AG04449 (cell line): ENCODE results near the gene MGAT3.
"Not testable (repeated sequence)": the region's sequence is repeated elsewhere in the genome, so short reads cannot be mapped to it uniquely, and the experiment has no call there.

Experiments used
- CTCF ChIA-PET: fragments of 350-600 bp; formaldehyde crosslinking; extraction: SDS; loops from one replicate; lab custom pipeline; 2021; ENCODE audit warnings: antibody characterized with exemption; lab: Yijun Ruan, JAX
- POLR2A ChIA-PET: fragments of 400-600, 350-600 bp; formaldehyde crosslinking; extraction: SDS; loops from one replicate; lab custom pipeline; 2020; ENCODE audit warnings: antibody characterized with exemption, inconsistent platforms; lab: Yijun Ruan, JAX
- DNase-seq: peaks from one replicate; pipeline ENCODE4 v3.0.0-alpha.2; 2010; ENCODE audit warnings: low read depth, low spot score
- H3K4me3 ChIP-seq: 2 replicates; pipeline ENCODE4 v1.5.1; 2011; ENCODE audit warnings: low read depth, mild to moderate bottlenecking, control low read depth, low read length
- CTCF ChIP-seq: IDR thresholded peaks from one replicate; pipeline ENCODE4 v1.5.1; 2011; ENCODE audit warnings: mild to moderate bottlenecking, moderate library complexity, low read length, control low read depth, inconsistent platforms; ENCODE audit not compliant: insufficient read depth; ENCODE audit errors: missing control alignments

Gene MGAT3

GRCh38 chr22:39456522-39457197, at the start of gene MGAT3:
TSS of gene MGAT3 (plus strand) at chr22:39457012. CDS start at chr22:39487348, 30,336 bp downstream.
- ChIA-PET CTCF (no interaction called here), POLR2A (no interaction called here)
- no peak for TF ChIP-seq CTCF
- no peak for DNase-seq
- H3K4me3 ChIP-seq, result no peak within 1 kb of the TSS

GRCh38 chr22:39408173-39408572, 48.6 kb upstream of the MGAT3 start:
- no peak overlapping the region for H3K4me3 ChIP-seq
- TF ChIP-seq CTCF, result no peak
- no peak for DNase-seq
- ChIA-PET POLR2A (no interaction called here), CTCF (interaction anchor here (1.9 kb wide), 1 partner anchor 8 kb away, joined by 4 read pairs; the partner anchor contains the start of gene TAB1)

GRCh38 chr22:39408807-39409206, 48.0 kb upstream of the MGAT3 start:
- POLR2A ChIA-PET, result no interaction called here
- H3K4me3 ChIP-seq, result no peak overlapping the region
- DNase-seq, result no peak
- TF ChIP-seq CTCF, result no peak
- CTCF ChIA-PET, result interaction anchor here (1.9 kb wide), 1 partner anchor 9 kb away, joined by 4 read pairs; the partner anchor contains the start of gene TAB1

GRCh38 chr22:39409516-39410029, 47.2 kb upstream of the MGAT3 start:
- TF ChIP-seq CTCF, result no peak
- ChIA-PET POLR2A (no interaction called here), CTCF (interaction anchor here (1.9 kb wide), 1 partner anchor 10 kb away, joined by 4 read pairs; the partner anchor contains the start of gene TAB1)
- no peak overlapping the region for H3K4me3 ChIP-seq
- no peak for DNase-seq

GRCh38 chr22:39410264-39410663, 46.5 kb upstream of the MGAT3 start:
- CTCF ChIA-PET, result interaction anchor here (5.0 kb wide), 1 partner anchor 9 kb away, joined by 31 read pairs; the partner anchor contains the start of gene TAB1
- POLR2A ChIA-PET, result no interaction called here
- no peak for TF ChIP-seq CTCF
- H3K4me3 ChIP-seq, result no peak overlapping the region
- DNase-seq, result no peak

- POLR2A ChIA-PET, DNase-seq, H3K4me3 ChIP-seq: not testable (repeated sequence)
- CTCF ChIA-PET, result interaction anchor here (1.3 to 5.0 kb wide), 2 partner anchors 11 to 117 kb away, joined by 5 to 31 read pairs; partner anchors contain the start of gene TAB1
Measured at GRCh38 chr22:39411828-39412365, 44.9 kb upstream of the MGAT3 start.

GRCh38 chr22:39413204-39413603, 43.6 kb upstream of the MGAT3 start:
- DNase-seq, H3K4me3 ChIP-seq: not testable (repeated sequence)
- POLR2A ChIA-PET, result interaction anchor here (1.2 kb wide), 1 partner anchor 107 kb away, joined by 3 read pairs; no protein-coding TSS in a partner anchor
- CTCF ChIA-PET, result interaction anchor here (0.9 to 5.0 kb wide), 3 partner anchors 10 to 96 kb away, joined by 3 to 31 read pairs (median 3); partner anchors contain the start of gene TAB1
